ENCODE results near the gene PLEKHG1.

DNA sequence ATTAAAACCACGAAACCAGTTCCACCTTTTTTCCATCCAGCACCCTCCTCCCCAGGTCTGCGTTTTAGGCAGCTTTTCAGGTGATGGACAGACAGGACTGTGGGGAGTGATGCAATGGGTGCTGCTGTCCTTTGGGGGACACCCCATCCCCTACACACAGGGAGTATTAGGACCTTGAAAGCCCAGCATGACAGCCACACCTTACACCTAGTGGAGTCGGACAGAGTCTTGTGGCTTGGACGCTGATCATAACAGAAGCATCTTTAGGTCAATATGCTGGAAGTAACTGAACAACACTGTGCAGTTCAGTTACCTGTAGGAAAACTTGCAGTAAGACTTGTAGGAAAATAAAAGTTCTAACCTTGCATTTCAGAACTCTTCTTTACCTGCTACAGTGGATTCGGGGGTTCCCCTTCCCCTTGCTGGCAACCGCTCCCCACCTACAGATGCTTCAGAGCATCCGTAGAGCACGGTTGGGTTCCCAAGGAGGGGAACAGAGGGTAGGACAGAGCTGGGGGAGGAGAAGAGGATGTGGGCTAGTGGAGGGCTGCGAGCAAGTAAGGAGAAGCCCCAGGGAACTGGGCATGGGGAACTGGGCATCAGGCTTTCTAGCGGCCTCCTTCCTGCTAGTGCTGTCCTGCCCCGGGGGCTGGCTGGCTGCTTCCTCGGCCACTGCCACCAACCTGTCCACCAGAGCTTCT, 31.7 kb downstream of the PLEKHG1 start:
- TF ChIP-seq, protein P1, sequence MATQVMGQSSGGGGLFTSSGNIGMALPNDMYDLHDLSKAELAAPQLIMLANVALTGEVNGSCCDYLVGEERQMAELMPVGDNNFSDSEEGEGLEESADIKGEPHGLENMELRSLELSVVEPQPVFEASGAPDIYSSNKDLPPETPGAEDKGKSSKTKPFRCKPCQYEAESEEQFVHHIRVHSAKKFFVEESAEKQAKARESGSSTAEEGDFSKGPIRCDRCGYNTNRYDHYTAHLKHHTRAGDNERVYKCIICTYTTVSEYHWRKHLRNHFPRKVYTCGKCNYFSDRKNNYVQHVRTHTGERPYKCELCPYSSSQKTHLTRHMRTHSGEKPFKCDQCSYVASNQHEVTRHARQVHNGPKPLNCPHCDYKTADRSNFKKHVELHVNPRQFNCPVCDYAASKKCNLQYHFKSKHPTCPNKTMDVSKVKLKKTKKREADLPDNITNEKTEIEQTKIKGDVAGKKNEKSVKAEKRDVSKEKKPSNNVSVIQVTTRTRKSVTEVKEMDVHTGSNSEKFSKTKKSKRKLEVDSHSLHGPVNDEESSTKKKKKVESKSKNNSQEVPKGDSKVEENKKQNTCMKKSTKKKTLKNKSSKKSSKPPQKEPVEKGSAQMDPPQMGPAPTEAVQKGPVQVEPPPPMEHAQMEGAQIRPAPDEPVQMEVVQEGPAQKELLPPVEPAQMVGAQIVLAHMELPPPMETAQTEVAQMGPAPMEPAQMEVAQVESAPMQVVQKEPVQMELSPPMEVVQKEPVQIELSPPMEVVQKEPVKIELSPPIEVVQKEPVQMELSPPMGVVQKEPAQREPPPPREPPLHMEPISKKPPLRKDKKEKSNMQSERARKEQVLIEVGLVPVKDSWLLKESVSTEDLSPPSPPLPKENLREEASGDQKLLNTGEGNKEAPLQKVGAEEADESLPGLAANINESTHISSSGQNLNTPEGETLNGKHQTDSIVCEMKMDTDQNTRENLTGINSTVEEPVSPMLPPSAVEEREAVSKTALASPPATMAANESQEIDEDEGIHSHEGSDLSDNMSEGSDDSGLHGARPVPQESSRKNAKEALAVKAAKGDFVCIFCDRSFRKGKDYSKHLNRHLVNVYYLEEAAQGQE (IDR thresholded peaks at IDR 0.05; ENCODE audit: unreplicated experiment), result no peak
- TF ChIP-seq CTCF (conservative IDR thresholded peaks at IDR 0.05; ENCODE audit: low read depth in 2 of 2), result no peak
- TF ChIP-seq EZH2 (IDR thresholded peaks at IDR 0.05; ENCODE audit: low read depth, unreplicated experiment), result no peak
- no peak for TF ChIP-seq JUNB (IDR thresholded peaks at IDR 0.05; ENCODE audit: unreplicated experiment)
- TF ChIP-seq POLR2AphosphoS5 (IDR thresholded peaks at IDR 0.05; ENCODE audit: low read depth), result no peak
- no peak for TF ChIP-seq EZH2phosphoT487 (IDR thresholded peaks at IDR 0.05; ENCODE audit: unreplicated experiment)
- no peak for TF ChIP-seq CREB1 (CRISPR knock-in tag; IDR thresholded peaks at IDR 0.05; ENCODE audit: low read depth)
- TF ChIP-seq ETS1 (IDR thresholded peaks at IDR 0.05), result no peak
